ENCODE data around the gene TCF25. TPM values are rescaled to one million over a fixed set of nuclear protein-coding genes. Genes with fewer than 3 reads are reported as not detected.

Gene TCF25
- total RNA-seq, 1 experiment from 2014 or later = 196 TPM

- Histone ChIP-seq H3K27me3 (replicated peaks; ENCODE audit: control insufficient read depth, insufficient read depth, low read length) (no peaks in the 10 kb centered on the region), H3K36me3 (ENCODE audit: control insufficient read depth, insufficient read depth, low read length) (peaks cover 5% of the 10 kb centered on the region), H3K9me3 (peaks cover 3% of the 10 kb centered on the region; the same call in 1 of the 2 replicates), H3K4me1 (peaks cover 30% of the 10 kb centered on the region), H3K4me3 (ENCODE audit: low read depth, low read length) (peak overlapping the region; percentile 76)
- Mint-ChIP-seq H3K4me3 (ENCODE audit: unreplicated experiment) (peak overlapping the region; percentile 62), H3K4me1 (ENCODE audit: low read depth, unreplicated experiment) (peaks cover 9% of the 10 kb centered on the region), H3K27ac (ENCODE audit: unreplicated experiment) (no peak overlapping the region), H3K36me3 (ENCODE audit: insufficient read depth, unreplicated experiment) (peaks cover 28% of the 10 kb centered on the region), H3K27me3 (ENCODE audit: insufficient read depth, unreplicated experiment) (no peaks in the 10 kb centered on the region), H3K9me3 (ENCODE audit: unreplicated experiment) (no peaks in the 10 kb centered on the region)
- ChIA-PET CTCF (interaction anchor here (0.8 to 1.2 kb wide), 3 partner anchors 12 to 44 kb away, joined by 3 to 8 read pairs (median 3); partner anchors contain the start of genes FANCA and TCF25), POLR2A (interaction anchor here (1.0 to 2.9 kb wide), 4 partner anchors 9 to 94 kb away, joined by 3 to 17 read pairs (median 7); partner anchors contain the start of gene TUBB3)
- no peak for TF ChIP-seq CTCF (IDR thresholded peaks at IDR 0.05; ENCODE audit: insufficient read depth in 1 of 2, low read depth in 1 of 2, low read length in 1 of 2, severe bottlenecking in 1 of 2, unreplicated experiment in 1 of 2)
- intact Hi-C loops (cut with micrococcal nuclease; ENCODE audit: unreplicated experiment) = loop anchor here (1.0 to 10.0 kb wide), 2 partner anchors 8 to 96 kb away; partner anchors contain the start of gene TUBB3
- DNase-seq = no peak
- BruUV-seq (replicated peaks) = TSS peak; percentile 63
Observed at GRCh38 chr16:89828870-89829629, 44.3 kb upstream of the TCF25 start.

DNA sequence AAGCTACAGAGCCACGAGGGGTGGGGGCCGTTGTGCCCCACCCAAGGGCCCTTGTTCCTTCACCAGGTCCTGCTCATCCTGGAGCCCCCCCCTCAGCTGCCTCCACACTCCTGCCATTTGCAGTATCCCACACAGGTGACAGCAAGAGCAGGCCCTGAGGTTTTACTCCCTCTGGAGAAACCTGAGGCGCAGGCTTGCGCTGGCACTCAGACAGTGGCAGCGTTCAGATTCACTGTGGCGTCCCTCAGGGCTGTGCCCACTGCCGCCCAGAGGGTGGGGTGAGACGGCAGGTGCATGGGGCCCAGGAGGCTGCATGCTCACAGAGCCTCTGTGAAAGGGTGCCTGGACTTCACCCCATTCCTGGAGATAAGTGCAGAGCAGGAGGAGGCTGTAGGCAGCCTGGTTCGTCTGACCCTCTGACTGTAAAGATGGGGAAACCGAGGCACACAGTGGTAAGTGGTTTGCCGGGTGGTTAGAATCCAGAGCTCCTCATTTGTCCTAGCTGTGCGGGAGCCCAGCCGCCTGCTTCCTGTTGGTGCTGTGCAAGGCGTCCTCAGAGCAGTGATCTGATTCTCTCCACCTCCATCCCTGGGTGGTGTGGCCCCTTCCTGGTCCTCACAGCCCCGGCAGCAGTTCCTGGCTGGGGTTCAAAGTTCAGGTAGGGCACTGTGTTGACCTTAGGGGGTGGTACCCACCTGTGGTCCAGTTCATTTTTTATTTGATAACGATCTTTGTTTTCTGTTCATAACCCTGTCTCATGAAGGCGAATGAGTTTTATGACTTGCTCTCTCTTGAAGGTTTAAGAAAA, 43.6 kb upstream of the TCF25 start:
- DNase-seq = no peak
- CTCF ChIA-PET = interaction anchor here (0.8 to 1.2 kb wide), 3 partner anchors 13 to 43 kb away, joined by 3 to 8 read pairs (median 3); partner anchors contain the start of genes FANCA and TCF25
- H3K4me3 Mint-ChIP-seq (ENCODE audit: unreplicated experiment) = peak overlapping the region; percentile 62

More for the DNA sequence above, 43.6 kb upstream of the TCF25 start:
- no peaks in the 10 kb centered on the region for H3K27me3 ChIP-seq (replicated peaks; ENCODE audit: control insufficient read depth, insufficient read depth, low read length)
- Mint-ChIP-seq H3K27me3 (ENCODE audit: insufficient read depth, unreplicated experiment) (no peaks in the 10 kb centered on the region), H3K9me3 (ENCODE audit: unreplicated experiment) (no peaks in the 10 kb centered on the region), H3K4me1 (ENCODE audit: low read depth, unreplicated experiment) (peaks cover 9% of the 10 kb centered on the region), H3K27ac (ENCODE audit: unreplicated experiment) (no peak overlapping the region), H3K36me3 (ENCODE audit: insufficient read depth, unreplicated experiment) (peaks cover 30% of the 10 kb centered on the region)
- TF ChIP-seq CTCF (IDR thresholded peaks at IDR 0.05; ENCODE audit: insufficient read depth in 1 of 2, low read depth in 1 of 2, low read length in 1 of 2, severe bottlenecking in 1 of 2, unreplicated experiment in 1 of 2) = no peak
- peaks cover 3% of the 10 kb centered on the region; the same call in 1 of the 2 replicates for H3K9me3 ChIP-seq
- POLR2A ChIA-PET = interaction anchor here (1.0 to 2.9 kb wide), 3 partner anchors 8 to 93 kb away, joined by 5 to 17 read pairs (median 9); partner anchors contain the start of gene TUBB3
- intact Hi-C loops (cut with micrococcal nuclease; ENCODE audit: unreplicated experiment) = loop anchor here (1.0 to 10.0 kb wide), 2 partner anchors 7 to 95 kb away; partner anchors contain the start of gene TUBB3
- H3K36me3 ChIP-seq (ENCODE audit: control insufficient read depth, insufficient read depth, low read length) = peaks cover 6% of the 10 kb centered on the region
- peaks cover 28% of the 10 kb centered on the region for H3K4me1 ChIP-seq
- H3K4me3 ChIP-seq (ENCODE audit: low read depth, low read length) = peak overlapping the region; percentile 76
- BruUV-seq (replicated peaks) = no TSS peak

Measured in Caco-2 (cell line).